Activated naive CD8-positive, alpha-beta T cell treated with anti-CD3 and anti-CD28 coated beads, Interleukin-2, amount 50 U/mL, for 16 hours (primary cell): ENCODE results near the gene NHEJ1.

Source experiments
- DNase-seq: peaks from one replicate; pipeline ENCODE4 v3.0.0-alpha.2; 2020; ENCODE audit warnings: low read depth, low spot score

NHEJ1 gene

DNA sequence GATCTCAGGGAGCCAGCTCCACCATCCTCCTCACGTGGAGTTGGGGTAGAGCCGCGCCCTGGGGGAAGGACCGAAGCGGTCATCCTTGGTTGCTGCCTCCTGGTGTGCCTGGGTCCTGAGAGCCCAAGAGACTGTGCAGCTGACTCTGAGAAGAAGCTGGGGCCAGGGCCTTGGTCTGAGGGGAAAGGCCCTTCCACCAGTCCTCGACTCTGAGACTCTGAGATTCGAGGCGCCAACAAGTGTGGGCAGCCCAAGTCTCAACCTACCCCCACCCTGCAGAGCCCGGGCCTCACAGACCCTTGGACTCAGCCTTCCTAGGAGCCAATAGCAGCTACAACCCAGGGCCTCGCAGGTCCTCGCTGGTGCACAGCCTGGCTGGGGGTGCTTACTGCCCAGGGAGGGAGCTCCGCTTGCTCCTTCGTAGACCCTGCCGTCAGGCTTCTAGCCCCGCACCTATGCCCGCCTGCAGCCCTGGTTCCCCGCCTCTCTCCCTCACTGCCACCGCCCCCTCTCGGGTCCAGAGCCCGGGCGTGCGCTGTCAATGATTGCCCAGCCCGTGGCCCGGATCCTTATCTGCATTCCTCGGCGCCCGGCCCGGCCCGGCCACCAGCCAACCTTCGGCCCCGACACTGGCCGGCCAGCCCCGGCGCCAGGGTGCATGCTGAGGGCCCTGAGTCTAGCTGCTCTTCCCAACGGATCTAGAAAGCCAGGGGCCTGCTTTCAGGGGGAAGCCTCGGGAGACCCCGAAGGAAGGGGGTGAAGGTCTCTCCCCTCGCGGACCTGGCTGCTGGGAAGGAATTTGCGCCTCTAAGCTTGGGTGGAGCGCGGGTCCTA lies 101.9 kb downstream of the NHEJ1 start:
- no peak for DNase-seq

DNA sequence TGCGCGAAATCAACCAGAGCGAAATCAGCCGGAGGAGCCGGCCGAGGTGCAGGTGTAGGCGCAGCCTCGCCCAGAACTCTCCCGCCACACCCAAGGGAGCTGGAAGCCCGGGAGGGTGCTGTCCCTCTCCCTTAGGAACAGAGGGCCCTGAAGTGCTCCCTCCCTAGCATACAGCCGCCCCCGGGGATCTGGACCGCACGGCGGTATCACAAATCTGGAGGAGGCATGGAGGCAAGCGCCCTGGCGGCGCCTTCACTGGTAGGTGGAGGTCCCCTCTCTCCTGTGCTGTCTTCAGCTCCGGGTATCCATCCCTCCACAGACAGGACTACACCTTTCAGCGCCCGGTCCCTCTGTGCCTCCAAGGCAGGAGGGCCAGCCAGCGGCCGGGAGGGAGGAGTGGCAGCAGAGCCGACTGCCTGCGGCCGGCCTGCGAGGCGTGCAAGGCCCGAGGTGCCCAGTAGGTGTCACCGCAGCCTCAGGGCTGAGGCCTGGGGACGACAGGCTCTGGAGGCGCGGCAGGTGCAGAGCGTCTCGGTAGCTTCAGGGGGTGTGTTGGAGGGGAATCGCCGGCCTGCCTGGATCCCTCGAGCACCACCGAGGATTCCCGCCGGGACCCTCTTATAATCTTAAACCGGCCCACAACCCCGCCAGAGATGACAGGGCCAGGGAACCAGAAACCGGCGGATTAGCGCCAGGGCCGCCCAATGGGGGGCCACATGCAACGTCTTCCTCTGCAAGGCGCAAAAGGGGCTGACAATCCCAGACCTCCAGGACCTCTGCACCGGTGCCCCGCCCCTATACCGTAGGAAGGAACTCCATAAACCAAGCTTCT lies 102.7 kb downstream of the NHEJ1 start:
- peak; percentile 43 for DNase-seq

DNA sequence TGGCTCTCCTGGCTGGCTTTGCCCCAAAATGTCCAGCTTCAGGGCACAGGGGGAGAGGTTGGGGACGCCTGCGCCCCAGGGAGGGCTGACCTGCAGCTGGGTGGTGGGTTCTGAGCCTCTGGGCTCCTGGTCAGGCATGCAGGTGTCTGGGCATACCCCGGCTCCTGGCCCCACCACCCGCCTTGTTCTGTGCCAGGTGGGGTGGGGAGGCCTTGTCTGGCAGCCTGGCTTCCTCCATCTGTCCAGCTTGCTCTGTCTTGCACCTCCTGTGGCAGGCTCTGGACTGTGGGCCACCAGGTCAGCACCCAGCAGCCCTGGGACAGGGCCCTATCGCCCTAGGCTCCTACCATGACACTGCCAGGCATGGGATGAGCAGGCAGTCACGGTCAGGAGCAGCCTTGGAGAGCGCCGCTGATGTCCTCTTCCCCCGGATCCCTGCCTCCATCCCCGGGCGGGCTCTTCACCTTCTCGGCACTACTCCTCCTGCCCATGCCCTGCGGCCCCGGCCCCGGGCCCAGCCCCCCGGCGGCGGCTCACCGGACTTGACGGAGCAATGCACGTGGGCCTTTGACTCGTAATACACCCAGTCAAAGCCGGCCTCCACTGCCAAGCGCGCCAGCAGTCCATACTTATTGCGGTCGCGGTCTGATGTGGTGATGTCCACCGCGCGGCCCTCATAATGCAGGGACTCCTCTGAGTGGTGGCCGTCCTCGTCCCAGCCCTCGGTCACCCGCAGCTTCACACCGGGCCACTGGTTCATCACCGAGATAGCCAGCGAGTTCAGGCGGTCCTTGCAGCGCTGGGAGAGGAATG lies 103.5 kb downstream of the NHEJ1 start:
- no peak for DNase-seq

DNA sequence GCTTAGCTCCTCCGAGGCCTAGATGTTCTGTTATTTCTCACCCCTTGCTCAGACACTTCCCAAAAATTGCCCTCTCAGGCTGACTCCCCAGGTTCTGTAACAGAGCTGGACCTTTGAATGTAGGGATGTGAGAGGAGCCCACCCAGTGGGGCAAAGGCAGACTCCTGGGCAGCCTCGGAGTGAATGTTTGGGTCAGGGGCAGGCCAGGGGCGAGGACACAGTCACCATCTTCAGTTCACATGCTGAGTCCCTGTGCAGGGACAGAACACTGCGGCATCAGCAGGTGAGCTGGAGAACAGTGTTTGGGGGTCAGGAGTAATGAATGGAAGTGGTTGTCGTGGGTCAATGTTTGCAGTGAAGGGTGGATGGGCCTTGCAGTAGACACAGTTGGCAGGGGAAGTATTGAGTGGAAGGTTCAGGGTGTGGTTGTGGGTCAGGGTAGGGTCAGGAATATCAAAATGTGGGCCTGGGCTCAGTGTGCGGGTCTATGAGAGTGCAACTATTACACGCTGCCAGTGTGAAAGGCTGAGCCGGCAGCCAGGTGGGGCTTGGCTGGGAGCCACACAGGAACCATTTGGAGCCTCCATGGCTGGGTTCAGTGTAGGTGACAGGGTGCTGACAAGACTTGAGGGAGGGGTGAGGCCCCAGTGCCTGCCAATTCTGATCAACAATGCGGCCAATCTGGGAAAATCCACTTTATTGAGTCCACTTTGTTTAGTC lies 104.3 kb downstream of the NHEJ1 start:
- DNase-seq: no peak

DNA sequence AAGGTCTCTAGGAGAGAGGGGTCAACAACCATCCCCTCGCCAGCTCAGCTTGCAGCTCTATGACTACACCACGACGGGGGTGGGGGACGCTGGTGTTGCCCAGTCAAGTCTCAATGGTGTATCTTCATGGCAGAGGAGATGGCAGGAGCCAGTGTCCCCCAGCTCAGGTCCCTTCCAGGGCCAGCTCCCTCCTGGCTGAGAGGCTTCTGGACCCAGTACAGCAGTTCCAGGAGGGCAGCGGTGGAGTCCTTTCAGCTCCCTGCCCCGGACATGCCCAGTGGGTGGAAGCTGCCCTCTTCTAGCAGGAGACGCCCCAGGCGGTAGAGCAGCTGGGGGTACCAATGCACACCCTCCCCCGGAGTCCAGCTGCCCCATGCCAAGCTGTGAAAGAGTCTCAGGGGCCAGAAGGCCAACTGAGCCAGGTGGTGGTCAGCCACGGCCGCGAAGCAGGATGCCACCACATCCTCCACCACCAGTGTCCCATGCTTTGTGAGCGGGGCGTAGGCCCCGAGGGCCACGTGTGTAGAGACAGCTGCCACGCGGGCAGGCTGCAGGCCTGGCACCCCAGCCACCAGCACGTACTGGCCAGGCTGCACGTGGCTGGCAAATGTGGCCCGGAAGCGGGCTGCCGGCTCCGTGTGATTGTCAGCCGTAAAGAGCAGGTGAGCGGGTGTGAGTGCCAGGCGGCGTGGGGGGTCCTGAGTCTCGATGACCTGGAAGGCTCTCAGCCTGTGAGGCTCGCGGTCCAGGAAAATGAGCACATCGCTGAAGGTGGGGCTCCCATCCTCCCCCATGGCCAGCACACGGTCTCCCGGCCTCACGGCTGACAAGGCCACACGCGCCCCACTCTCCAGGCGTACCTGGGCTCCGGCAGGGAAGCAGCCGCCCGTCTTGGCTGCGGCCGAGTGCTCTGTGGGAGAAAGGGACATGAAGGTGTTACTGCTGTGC lies 105.4 kb downstream of the NHEJ1 start:
- no peak for DNase-seq

DNA sequence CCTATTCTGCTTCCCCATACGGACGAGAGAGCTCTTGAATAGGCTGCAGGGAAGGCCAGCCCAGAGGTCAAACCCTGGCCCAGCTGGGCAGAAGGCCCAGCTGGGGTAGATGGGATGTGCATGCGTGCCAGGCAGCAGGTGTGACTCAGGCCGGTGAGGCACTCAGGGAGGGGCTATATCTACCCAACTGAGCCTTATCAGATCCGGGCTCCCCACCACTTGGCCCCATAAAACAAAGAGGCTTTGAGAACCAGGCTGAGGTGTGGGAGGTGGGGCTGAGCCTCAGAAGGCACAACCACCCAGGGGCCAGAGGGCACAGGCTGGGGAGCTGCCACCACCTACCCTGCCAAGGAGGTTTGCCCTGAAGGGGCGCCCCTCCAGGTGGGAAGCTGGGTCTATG lies 111.3 kb downstream of the NHEJ1 start:
- no peak for DNase-seq

DNA sequence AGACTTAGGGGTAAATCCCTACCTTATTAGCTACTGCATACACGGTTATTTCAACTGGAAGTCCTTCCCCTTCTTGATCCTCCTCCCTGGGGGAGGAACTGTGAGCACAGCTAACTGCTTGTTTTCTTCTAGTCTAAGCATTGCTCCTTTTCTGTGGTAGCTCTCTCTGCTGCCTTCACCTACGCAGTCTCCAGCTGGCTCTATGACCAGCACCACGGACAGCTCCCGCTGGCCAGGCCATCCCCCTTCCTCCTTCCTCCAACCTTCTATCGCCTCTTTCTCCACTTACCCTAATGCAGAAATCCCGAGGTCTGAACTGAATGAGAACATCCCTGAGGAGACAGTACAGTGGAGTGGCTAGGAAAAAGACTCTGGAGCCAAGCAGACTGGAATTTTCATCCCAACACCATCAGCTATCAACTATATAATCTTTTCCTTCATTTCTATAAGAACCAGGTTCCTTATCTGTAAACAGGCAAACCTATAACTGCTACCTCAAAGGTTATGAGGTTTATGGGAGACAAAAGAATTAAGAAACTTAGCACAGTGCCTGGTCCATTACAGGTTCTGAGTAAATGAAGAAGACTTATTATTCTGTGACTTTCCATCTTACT lies 114.6 kb downstream of the NHEJ1 start:
- no peak for DNase-seq

DNA sequence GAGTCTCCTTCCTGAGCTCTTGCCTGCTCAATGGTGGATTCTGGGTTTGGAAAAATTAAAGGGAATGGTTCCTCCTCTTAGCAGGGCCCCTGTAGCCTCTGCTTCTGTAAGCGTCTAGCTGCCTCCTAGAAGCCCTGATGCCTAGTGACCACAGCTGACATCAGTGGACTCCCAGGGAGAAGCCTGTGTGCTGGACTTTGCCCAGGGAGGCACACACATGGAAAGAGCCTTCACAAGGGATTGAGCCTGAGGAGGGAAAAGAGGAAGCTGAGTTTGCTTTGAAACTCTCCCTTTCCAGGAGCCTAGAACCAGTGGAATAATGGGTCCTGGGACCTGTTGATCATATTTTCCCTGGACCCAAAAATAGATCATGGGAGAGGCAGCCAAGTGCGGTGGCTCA lies 117.9 kb downstream of the NHEJ1 start:
- no peak for DNase-seq

DNA sequence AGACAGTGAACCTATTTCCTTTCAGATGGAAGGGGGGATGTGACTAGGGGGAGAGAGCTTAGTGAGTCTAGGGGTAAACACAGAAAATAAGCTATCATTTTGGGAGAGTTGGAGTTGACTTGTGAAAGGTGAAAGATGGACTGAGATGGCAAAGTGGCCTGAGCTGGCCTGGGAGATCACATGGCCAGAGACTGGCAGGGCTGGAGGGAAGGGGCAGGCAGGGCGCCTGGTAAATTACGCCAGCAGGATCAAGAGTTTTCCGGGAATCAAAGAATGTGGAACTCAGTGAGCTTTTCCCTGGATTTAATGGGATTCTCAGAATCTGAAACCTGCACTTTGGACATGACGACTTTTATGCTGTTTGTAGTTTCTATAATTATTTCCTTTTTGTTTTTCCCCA lies 118.5 kb downstream of the NHEJ1 start:
- no peak for DNase-seq

DNA sequence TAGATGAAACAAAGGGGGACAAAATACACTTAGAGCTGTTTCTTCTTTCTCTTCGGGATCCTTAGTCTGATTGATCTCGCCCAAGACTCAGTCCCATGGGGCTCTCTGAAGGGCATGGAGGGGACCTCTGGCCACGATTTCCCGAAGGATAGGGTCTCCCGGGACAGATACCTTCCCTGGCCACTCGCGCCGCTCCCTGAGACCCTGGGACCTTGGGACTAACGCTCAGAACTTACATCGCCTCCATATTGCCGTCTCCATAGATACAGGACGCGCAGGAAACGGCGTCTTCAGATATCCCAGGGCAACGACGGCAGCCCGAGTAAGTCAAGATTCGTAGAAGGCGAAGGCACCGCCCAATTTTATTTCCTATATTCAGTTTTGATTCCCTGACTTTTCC lies 119.4 kb downstream of the NHEJ1 start, which contains the start of gene CFAP65:
Gene CFAP65 (minus strand): TSS at position 265 of the 400 bp plus-strand sequence. CDS start 2,468 bp downstream, outside the sequence.
- DNase-seq: no peak

DNA sequence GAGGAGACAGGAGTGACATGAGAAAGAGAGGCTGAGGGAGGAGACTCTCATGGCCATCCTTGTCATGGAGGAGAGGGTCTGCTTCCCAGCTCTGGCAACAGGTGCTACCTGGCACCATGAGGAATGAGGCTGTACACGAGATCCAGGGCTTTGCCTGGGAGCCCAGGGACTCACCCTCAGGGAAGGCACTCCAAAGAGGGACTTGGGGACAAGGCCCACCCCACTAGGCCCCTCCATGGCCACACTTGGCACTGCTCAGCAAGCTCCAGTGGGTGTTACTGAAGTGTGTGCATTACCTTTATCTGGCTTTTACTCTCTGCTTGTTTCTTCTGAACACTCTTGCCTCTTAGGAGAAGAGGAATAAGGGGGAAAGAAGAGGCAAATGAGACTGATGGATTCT lies 122.0 kb downstream of the NHEJ1 start:
- no peak for DNase-seq

DNA sequence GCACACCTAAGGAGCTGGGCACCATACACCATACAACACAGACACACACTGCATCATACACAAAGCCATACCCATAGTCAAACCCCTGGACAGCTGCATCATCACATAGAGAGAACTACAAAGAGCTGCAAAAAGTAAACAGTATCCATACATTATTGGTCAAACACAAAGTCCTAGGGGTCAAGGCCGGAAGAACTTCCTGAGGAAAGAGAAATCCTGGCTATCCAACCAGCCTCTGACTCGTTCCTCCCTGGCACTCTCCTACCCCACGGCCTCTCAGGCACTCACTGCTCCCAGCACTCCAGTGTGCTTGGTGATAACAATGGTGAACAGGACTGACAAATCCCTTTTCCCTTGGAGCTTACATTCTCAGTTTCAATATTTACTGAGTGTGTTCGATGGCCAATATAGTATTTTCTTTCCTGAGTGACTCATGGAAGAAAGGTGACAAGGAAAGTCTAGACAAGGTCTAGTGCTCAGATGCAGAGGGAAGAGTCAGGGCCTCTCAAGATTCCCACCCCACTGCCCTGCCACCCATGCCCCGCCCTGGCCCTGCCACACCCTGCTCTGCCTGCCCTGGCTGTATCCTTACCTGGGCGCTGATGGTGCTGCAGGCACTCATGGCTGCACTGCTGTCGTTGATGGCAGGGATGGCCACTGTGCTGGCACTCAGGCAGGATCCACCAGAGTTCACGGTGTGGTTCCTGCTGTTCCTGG lies 122.7 kb downstream of the NHEJ1 start:
- no peak for DNase-seq

DNA sequence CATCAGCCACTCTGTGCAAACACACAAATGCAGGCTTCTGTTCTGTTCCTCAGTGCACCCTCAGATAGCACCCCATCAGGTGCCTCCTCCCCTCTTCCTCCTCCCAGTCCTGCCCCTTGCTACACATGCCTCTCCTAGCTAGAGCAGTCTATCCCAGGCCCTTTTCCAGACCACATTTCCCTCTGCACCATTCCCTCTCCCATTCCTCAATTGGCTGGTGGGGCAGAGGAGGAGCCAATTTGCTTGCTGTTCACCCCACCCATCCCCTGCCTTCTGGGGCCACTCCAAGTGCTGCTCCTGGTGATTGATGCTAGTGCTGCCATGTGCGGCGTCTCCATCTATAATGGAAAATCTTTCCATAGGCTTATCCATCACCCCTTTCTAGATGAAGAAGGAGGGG lies 124.7 kb downstream of the NHEJ1 start:
- DNase-seq: no peak

DNA sequence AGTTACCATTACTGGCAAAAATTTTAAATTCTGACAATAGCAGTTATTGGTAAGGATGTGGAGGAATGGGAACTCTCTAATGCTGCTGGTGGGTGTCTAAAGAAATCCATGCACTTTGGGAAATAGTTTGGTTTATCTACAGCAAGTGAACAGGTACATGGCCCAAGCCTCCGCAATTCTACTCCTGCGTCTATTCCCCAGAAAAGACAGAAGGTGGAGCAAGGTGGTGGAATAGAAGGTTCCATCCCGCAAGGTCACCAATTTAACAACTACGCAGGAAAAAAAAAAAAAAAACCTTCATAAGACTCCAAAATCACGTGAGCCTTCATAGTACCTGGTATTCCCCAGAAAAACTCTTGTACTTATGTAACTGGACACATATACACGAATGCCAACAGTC lies 125.8 kb downstream of the NHEJ1 start:
- DNase-seq: no peak

DNA sequence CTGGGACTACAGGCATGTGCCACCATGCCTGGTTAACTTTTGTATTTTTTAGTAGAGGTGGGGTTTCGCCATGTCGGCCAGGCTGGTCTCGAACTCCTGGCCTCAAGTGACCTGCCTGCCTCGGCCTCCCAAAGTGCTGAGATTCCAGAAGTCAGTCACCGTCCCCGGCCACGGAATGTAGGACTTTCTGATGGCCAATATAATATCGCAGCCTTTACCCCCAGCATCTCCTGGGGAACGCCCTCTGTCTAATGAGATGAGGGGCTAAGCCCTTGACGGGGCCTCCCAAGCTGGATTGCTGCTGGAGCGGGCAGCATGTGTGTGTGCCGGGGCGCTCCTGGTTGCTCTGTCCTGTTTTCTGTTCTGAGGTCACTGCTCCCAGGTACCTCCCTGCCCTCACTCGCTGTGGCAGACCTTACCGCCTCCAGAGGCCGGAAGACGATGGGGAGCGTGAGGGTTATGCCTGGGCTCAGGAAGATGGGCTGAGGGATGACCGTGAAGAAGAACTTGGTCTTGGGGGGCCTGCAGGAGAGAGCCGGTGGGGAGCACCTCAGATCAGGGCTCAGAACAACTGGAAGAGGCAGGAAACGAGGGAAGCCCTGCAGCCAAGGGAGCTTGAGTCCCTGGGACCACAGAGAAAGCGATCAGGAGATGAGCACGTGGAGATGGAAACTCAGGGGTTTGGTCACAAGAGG lies 128.4 kb downstream of the NHEJ1 start:
- no peak for DNase-seq

DNA sequence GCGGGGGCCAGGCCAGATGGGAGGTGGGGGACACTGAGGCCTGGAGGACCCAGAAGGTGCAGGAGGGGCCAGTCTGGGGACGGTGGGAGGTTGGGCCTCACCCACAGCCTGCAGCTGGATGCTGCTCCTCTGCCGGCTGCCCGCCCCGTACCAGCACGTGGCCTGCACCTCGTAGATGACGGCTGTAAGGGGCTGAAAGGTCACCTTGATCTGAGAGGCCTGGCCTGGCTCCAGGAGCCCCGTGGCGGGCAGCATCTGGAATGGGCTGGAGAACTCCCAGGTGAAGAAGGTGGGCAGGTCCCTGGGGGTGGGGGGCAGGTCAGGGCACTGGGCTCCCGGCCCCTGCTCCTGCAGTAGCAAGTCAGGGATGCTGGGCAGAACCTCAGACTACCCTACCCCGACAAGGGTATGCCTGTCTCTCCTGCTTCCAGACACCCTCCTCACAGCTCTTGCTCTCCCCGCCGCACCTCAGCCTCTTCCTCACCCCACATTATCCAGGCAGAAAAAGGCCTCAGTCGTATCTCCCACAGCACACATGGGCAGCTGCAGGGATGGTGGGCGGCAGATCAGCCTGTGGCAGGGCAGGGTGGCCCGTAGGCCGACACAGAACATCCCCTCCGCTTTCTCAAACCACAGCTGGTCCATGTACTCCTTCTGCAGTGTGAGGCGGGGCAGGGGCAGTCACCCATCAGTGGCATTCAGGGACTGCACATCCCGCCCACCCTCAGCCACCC lies 129.4 kb downstream of the NHEJ1 start:
- DNase-seq: no peak

DNA sequence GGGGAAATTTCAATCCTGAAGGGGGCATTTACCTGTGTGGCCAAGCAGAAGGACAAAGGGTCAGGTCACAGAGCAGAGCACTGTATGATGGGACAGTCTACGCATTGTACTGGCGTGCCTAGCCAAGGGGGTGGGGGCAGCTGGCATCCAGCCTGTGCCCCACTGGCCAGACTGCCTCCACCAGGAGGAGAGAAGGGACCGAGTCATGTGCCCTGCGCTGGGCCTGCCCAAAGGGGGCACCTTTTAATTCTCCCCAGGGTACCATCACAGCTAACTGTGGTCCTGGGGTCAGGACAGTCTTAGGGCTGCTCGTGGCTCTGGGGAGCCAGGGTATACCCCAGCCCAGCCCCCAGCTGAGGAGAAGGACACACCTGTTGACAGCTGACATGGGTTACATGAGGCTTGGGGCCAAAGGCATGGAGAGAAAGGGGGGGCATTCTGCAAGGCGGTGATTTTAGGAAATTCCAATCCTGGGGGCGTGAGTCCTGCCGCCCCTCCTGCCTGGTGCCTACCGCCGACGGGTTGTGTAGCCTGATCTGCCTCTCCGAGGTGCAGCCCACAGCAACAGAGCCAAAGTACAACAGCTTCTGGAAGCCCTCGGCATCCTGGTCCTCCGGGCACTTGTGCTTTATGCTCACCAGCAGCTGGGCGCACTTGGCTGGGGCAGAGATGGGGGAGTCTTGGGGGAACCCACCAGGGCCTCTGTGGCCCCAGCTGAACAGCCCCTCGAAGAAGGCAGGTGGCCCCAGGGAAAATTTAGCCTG lies 130.3 kb downstream of the NHEJ1 start:
- DNase-seq: no peak
